G401 (cell line): ENCODE data around the gene ZNF569. TPM values are rescaled to one million over a fixed set of nuclear protein-coding genes. Genes with fewer than 3 reads are reported as not detected.
"Not testable (repeated sequence)": the region's sequence is repeated elsewhere in the genome, so short reads cannot be mapped to it uniquely, and the experiment has no call there.

Source experiments
- DNase-seq: peaks from one replicate; pipeline ENCODE4 v3.0.0-alpha.2; 2015; ENCODE audit warnings: low spot score
- in situ Hi-C: cut with HindIII; loops from 2 replicates; pipeline ENCODE4 v1.10.0; 2016; ENCODE audit warnings: low sequenced_read_pairs, mixed read lengths
- total RNA-seq: library from RNA; depleted of rRNA; stranded (reverse); fragments of >200 nt; shearing (Covaris generic); gene quantifications from 2 replicates; pipeline ENCODE4 v1.2.3, GENCODE V29; 2014; rRNA removed

ZNF569 gene
- total RNA-seq, 1 experiment from 2014 or later, result 7.8 TPM

DNA sequence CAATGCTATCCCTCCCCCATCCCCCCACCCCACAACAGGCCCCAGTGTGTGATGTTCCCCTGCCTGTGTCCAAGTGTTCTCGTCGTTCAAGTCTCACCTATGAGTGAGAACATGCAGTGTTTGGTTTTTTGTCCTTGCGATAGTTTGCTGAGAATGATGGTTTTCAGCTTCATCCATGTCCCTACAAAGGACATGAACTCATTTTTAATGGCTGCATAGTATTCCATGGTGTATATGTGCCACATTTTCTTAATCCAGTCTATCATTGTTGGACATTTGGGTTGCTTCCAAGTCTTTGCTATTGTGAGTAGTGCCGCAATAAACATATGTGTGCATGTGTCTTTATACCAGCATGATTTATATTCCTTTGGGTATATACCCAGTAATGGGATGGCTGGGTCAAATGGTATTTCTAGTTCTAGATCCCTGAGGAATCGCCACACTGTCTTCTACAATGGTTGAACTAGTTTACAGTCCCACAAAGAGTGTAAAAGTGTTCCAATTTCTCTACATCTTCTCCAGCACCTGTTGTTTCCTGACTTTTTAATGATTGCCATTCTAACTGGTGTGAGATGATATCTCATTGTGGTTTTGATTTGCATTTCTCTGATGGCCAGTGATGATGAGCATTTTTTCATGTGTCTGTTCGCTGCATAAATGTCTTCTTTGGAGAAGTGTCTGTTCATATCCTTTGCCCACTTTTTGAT is 61.0 kb downstream of the ZNF569 start:
- DNase-seq, in situ Hi-C loops: not testable (repeated sequence)

DNA sequence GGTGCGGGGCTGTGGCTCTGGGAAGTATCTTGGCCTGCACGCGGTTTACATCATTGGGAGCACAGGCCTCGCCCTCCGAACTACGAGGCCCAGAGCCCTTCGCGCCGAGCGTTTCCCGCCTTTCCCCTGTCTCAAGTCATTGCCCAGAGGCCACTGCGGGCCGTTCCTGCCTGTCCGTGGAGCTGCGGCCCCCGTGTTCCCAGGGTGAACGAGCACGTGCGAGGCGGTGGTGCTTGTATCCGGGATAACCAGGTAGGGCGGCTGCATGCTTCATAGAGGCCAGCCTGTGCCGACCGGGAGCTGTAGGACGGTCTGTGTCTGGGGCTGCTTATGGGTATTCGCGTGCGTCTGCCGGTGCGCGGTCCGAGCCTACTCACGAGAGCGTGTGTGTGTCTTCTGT is 63.8 kb downstream of the ZNF569 start:
- in situ Hi-C loops, result no loop called here
- no peak for DNase-seq

DNA sequence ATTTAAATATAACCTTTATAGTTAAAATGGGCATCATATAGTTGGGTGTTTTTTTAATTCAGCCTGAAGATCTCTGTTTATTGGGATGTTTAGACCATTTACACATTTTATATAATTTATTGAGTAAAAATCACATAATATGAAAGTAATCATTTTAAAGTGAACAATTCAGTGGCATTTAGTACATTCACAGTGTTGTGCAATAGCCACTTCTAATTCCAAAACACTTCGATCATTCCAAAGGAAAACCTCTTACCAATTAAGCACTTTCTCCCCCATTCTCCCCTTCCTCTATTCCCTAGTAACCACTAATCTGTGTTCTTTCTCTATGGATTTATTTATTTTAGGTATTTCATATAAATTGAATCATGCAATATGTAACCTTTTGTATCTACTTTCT is 66.2 kb downstream of the ZNF569 start:
- in situ Hi-C loops, result no loop called here
- DNase-seq, result no peak

DNA sequence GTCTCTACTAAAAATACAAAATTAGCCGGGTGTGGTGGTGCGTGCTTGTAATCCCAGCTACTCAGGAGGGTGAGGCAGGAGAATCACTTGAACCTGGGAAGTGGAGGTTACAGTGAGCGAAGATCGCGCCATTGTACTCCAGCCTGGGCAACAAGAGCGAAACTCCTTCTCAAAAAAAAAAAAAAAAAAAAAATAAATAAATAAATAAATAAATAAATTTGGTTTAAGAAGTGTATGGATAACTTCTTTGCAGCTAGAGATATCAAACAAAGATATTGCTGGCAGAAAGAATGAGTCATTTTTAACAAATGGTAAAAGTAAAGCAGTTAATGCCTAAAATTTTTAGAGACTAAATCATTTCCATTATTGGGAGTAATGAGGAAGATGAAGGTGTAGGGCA is 75.8 kb downstream of the ZNF569 start:
- in situ Hi-C loops, DNase-seq: not testable (repeated sequence)

DNA sequence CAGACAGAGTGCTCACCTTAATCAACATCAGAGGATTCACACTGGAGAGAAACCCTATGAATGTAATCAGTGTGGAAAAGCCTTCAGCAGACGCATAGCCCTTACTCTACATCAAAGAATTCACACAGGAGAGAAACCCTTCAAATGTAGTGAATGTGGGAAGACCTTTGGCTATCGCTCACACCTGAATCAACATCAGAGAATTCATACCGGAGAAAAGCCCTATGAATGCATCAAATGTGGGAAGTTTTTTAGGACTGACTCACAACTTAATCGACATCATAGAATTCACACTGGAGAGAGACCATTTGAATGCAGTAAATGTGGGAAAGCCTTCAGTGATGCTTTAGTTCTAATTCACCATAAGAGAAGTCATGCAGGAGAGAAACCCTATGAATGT is 78.0 kb downstream of the ZNF569 start:
- DNase-seq, result no peak
- in situ Hi-C loops, result no loop called here

DNA sequence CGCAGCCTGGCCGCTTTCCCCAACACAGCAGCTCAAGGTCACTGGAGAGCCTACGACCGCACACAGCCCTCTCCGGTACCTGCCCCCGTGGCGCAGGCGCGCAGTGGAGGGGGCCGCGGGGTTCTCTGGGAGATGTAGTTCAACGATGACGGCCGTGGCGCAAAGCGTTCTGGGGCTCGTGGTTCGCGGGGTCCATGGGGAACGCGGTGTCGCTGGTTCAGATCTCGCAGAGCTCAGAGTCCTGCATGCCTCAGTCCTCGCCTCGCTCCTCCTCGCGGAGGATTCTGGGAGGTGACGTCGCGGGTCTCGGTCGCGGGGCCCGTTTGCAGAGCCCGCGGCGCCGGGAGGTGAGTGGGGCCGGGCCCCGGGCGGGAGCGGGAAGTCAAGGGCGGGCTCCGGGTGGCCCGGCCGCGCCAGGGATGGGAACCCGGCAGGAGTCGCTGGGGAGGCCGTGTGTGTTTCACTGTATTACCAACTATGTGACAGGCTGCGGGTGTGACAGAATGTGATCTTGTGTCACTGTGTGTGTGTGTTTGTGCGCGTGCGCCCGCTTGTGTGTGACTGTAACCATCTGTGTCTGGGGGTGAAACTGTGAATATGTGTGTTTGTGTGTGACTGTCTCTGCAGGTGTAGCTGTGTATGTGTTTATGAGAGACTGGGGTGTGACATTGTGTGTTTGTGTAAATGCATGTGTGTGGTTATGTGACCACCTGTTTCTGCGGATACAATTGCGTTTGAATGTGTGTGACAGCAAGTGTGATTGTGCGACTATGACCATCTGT is 96.2 kb downstream of the ZNF569 start, which contains the start of gene ZNF527:
Gene ZNF527 (plus strand): TSS at position 220 of the 782 bp plus-strand sequence. CDS start 3,100 bp downstream, outside the sequence.
- in situ Hi-C loops, result no loop called here
- peak; percentile 97 for DNase-seq

DNA sequence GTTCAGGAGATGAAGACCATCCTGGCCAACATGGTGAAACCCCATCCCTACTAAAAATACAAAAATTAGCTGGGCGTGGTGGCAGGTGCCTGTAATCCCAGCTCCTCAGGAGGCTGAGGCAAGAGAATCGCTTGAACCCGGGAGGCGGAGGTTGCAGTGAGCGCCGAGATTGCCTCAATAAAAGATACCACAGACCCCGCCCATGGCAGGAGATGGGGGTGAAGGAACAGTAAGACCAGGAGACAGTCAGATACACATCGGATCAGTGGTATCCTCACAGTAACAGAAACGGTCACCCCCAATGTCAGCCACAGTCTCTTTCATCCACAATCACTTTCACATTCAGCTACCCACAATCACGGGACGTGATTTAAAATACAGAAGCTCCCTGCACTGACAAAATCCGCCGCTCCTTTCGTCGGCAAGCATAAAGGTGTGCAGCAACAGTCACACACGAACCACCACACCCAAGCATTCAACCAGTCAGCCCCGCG is 96.8 kb downstream of the ZNF569 start:
- in situ Hi-C loops, DNase-seq: not testable (repeated sequence)

DNA sequence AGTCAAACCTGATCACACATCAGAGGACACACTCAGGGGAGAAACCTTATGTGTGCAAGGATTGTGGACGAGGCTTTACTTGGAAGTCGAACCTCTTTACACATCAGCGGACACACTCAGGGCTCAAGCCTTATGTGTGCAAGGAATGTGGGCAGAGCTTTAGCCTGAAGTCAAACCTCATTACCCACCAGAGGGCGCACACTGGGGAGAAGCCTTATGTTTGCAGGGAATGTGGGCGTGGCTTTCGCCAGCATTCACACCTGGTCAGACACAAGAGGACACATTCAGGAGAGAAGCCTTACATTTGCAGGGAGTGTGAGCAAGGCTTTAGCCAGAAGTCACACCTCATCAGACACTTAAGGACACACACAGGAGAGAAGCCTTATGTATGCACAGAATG is 104.5 kb downstream of the ZNF569 start:
- no peak for DNase-seq
- in situ Hi-C loops, result no loop called here

DNA sequence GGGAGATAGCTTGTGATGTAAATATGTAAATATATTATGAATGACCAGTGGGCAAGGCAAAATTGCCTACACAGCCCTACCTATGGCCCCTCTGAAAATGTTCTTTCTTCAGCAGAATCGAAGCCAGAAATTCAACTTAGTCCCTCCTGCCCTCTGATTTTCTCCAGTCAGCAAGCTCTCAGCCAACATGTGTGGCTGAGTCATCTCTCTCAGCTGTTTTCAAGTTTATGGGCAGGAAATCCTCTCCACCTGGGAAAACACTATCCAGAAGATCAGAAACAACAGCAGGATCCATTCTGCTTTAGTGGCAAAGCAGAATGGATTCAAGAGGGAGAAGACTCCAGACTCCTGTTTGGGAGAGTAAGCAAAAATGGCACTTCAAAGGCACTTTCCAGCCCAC is 105.2 kb downstream of the ZNF569 start:
- in situ Hi-C loops, result no loop called here
- no peak for DNase-seq

Other genes starting within 250 kb of the ZNF569 start
- 2.2 and 4.7 TPM in 2 replicates for gene ZNF383, start 249.2 kb downstream of the ZNF569 start, total RNA-seq
- gene ZNF527, start 96.3 kb downstream of the ZNF569 start, total RNA-seq, result 1.9 and 8.8 TPM in 2 replicates
- gene ZNF570, start 1.9 kb upstream of the ZNF569 start, total RNA-seq, result 1.9 and 3.0 TPM in 2 replicates
- not detected in 2 replicates for gene ZNF793, start 39.5 kb upstream of the ZNF569 start, total RNA-seq
- gene ZNF571, start 127.3 kb upstream of the ZNF569 start, total RNA-seq, result 0.98 and 3.4 TPM in 2 replicates
- 0.27 and 0.55 TPM in 2 replicates for gene ZNF540, start 127.4 kb upstream of the ZNF569 start, total RNA-seq
- gene ZFP30, start 188.0 kb upstream of the ZNF569 start, total RNA-seq, result 13.6 and 42.7 TPM in 2 replicates